ENCODE data around the gene RGL2.
"Not testable (repeated sequence)": the region's sequence is repeated elsewhere in the genome, so short reads cannot be mapped to it uniquely, and the experiment has no call there.

RGL2 gene

GRCh38 chr6:33298773-33299236, at the start of gene RGL2:
TSS of gene RGL2 (minus strand) at chr6:33298942. CDS start at chr6:33298610, 332 bp downstream.
- H3K4me3 Mint-ChIP-seq: peak within 1 kb of the TSS; percentile 99
- no peaks in the 10 kb centered on the region for H3K27me3 Mint-ChIP-seq
- ATAC-seq: peak; percentile 67
- H3K9me3 Mint-ChIP-seq: no peaks in the 10 kb centered on the region
- peak within 1 kb of the TSS; percentile 94 for H3K27ac Mint-ChIP-seq
- peaks cover 56% of the 10 kb centered on the region for H3K4me1 Mint-ChIP-seq
- H3K36me3 Mint-ChIP-seq: peaks cover 41% of the 10 kb centered on the region

DNA sequence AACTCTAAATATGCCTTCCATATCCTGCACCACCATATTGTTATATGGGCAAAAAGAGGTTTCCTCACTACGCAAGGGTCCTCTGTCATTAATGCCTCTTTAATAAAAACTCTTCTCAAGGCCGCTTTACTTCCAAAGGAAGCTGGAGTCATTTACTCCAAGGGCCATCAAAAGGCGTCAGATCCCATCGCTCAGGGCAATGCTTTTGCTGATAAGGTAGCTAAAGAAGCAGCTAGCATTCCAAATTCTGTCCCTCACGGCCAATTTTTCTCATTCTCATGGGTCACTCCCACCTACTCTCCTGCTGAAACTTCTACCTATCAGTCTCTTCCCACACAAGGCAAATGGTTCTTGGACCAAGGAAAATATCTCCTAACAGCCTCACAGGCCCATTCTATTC, 49.1 kb upstream of the RGL2 start:
- peaks cover 27% of the 10 kb centered on the region for H3K4me1 Mint-ChIP-seq
- ATAC-seq: no peak
- H3K27ac Mint-ChIP-seq: no peak overlapping the region

DNA sequence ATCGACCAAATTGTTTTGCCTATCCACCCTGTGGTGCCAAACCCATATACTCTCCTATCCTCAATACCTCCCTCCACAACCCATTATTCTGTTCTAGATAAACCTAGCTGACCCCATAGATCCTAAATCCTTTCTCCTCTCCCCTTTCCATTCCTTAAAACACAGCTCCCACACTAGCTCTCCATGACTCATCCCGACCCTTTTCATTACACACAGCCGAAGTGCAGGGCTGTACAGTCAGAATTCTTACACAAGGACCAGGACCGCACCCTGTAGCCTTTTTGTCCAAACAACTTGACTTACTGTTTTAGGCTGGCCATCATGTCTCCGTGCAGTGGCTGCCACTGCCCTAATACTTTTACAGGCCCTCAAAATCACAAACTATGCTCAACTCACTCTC, 48.2 kb upstream of the RGL2 start:
- not testable (repeated sequence) for H3K36me3 Mint-ChIP-seq, ATAC-seq, H3K4me3 Mint-ChIP-seq, H3K9me3 Mint-ChIP-seq, H3K27me3 Mint-ChIP-seq
- Mint-ChIP-seq H3K27ac (peak overlapping the region; percentile 17), H3K4me1 (peaks cover 27% of the 10 kb centered on the region)

More for the DNA sequence above, 49.1 kb upstream of the RGL2 start:
- H3K9me3 Mint-ChIP-seq: no peaks in the 10 kb centered on the region
- H3K4me3 Mint-ChIP-seq: no peak overlapping the region
- no peaks in the 10 kb centered on the region for H3K27me3 Mint-ChIP-seq
- no peaks in the 10 kb centered on the region for H3K36me3 Mint-ChIP-seq

- H3K4me3 Mint-ChIP-seq: peak overlapping the region; percentile 62
- H3K27me3 Mint-ChIP-seq: no peaks in the 10 kb centered on the region
- H3K27ac Mint-ChIP-seq: peak overlapping the region; percentile 81
- H3K4me1 Mint-ChIP-seq: peaks cover 32% of the 10 kb centered on the region
- no peaks in the 10 kb centered on the region for H3K9me3 Mint-ChIP-seq
- ATAC-seq: peak; percentile 48
- no peaks in the 10 kb centered on the region for H3K36me3 Mint-ChIP-seq
Measured at GRCh38 chr6:33344701-33345697, 46.3 kb upstream of the RGL2 start.

- Mint-ChIP-seq H3K9me3 (no peaks in the 10 kb centered on the region), H3K4me1 (peaks cover 38% of the 10 kb centered on the region), H3K27ac (peak overlapping the region; percentile 81), H3K27me3 (no peaks in the 10 kb centered on the region), H3K36me3 (no peaks in the 10 kb centered on the region), H3K4me3 (peak overlapping the region; percentile 42)
- peak; percentile 93 for ATAC-seq
Measured at GRCh38 chr6:33343953-33344611, 45.3 kb upstream of the RGL2 start.

GRCh38 chr6:33343606-33343952, 44.8 kb upstream of the RGL2 start:
- not testable (repeated sequence) for ATAC-seq, H3K27me3 Mint-ChIP-seq, H3K36me3 Mint-ChIP-seq, H3K9me3 Mint-ChIP-seq
- peak overlapping the region; percentile 81 for H3K27ac Mint-ChIP-seq
- peaks cover 40% of the 10 kb centered on the region for H3K4me1 Mint-ChIP-seq
- H3K4me3 Mint-ChIP-seq: peak overlapping the region; percentile 42

DNA sequence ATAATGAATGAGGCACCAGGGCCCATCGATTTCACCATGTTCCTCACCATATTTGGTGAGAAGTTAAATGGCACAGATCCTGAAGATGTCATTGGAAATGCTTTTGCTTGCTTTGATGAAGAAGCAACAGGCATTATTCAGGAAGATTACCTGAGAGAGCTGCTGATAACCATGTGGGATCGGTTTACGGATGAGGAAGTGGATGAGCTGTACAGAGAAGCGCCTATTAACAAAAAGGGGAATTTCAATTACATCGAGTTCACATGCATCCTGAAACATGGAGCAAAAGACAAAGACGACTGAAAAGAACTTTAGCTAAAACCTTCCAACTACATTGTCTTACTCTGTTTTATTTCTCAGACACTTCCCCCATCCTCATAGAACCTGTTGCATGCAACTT, 40.5 kb upstream of the RGL2 start:
- H3K27ac Mint-ChIP-seq: peak overlapping the region; percentile 82
- H3K4me3 Mint-ChIP-seq: no peak overlapping the region
- H3K9me3 Mint-ChIP-seq: no peaks in the 10 kb centered on the region
- H3K4me1 Mint-ChIP-seq: peaks cover 36% of the 10 kb centered on the region
- H3K27me3 Mint-ChIP-seq: no peaks in the 10 kb centered on the region
- no peak for ATAC-seq
- H3K36me3 Mint-ChIP-seq: no peaks in the 10 kb centered on the region

- Mint-ChIP-seq H3K36me3 (no peaks in the 10 kb centered on the region), H3K4me3 (no peak overlapping the region), H3K4me1 (peaks cover 36% of the 10 kb centered on the region), H3K27ac (no peak overlapping the region), H3K9me3 (no peaks in the 10 kb centered on the region), H3K27me3 (no peaks in the 10 kb centered on the region)
- ATAC-seq: no peak
Measured at GRCh38 chr6:33336495-33336894, 37.8 kb upstream of the RGL2 start.

DNA sequence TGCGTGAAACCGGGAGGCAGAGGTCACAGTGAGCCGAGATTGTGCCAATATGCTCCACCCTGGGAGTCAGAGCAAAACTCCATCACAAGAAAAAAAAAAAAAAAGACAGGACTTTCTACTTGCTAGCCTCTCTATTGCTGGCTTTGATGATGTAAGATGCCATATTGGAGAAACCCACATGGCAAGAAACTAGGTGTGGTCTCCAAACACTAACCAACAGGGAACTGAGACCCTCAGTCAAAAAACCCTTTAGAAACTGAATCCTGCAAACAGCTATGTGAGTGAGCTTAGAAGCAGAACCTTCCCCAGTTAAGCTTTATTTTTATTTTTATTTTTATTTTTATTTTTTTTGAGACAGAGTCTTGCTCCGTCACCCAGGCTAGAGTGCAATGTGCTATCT, 37.2 kb upstream of the RGL2 start:
- ATAC-seq: peak; percentile 56
- no peaks in the 10 kb centered on the region for H3K9me3 Mint-ChIP-seq
- H3K4me3 Mint-ChIP-seq: no peak overlapping the region
- peaks cover 42% of the 10 kb centered on the region for H3K4me1 Mint-ChIP-seq
- H3K27me3 Mint-ChIP-seq: no peaks in the 10 kb centered on the region
- H3K36me3 Mint-ChIP-seq: no peaks in the 10 kb centered on the region
- peak overlapping the region; percentile 72 for H3K27ac Mint-ChIP-seq

DNA sequence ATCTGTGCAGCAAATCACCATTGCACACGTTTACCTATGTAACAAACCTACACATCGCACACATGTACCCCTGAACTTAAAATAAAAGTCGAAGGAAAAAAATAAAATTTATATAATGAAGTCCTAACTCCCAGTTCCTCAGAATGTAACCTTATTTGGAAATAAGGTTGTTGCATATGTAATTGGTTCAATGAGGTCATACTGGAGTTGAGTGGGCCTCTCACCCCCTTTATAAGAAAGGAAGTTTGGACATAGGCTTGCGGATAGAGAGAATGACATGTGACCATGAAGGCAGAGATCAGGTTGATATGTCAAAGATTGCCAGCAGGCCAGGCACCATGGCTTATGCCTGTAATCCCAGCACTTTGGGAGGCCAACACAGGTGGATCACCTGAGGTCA, 34.9 kb upstream of the RGL2 start:
- H3K9me3 Mint-ChIP-seq: no peaks in the 10 kb centered on the region
- H3K27ac Mint-ChIP-seq: no peak overlapping the region
- ATAC-seq: no peak
- H3K27me3 Mint-ChIP-seq: no peaks in the 10 kb centered on the region
- peaks cover 45% of the 10 kb centered on the region for H3K4me1 Mint-ChIP-seq
- no peak overlapping the region for H3K4me3 Mint-ChIP-seq
- H3K36me3 Mint-ChIP-seq: no peaks in the 10 kb centered on the region

DNA sequence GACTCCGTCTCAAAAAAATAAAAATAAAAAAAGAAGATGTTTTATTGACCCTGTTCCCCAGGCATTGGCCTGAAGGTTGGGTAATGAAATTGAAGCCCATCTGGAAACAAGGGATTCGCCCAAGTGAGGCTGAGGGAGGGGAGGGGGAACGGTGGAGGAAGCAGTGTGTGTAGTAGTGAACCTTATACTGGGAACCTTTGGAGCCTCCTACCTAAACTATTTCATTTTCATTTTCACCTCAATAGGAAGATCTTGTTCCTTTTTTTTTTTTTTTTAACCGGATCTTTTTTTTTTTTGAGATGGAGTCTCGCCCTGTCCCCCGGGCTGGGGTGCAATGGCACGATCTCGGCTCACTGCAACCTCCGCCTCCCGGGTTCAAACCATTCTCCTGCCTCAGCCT, 32.0 kb upstream of the RGL2 start:
- Mint-ChIP-seq H3K27me3 (no peaks in the 10 kb centered on the region), H3K4me3 (peak overlapping the region; percentile 38), H3K36me3 (no peaks in the 10 kb centered on the region), H3K4me1 (peaks cover 49% of the 10 kb centered on the region), H3K9me3 (no peaks in the 10 kb centered on the region), H3K27ac (peak overlapping the region; percentile 76)
- ATAC-seq: no peak

DNA sequence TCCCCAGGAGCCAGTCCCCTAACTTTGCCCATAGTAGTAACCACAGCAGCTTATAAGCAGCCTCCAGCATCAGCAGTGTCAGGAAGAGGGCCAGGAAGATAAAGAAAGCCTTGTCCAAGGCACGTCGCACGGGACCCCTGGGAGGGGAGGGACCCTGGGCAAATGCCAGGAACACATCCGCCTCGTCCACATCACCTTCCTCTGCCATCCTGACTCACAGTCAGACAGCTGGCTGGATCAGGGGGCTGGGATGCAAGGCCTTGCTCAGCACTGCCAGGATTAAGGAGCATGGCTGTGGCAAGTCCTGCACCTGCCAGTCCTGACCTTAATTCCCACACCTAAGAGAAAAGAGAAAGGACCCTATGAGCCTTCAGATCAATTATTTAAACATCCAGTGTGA, 30.3 kb upstream of the RGL2 start:
- no peak overlapping the region for H3K4me3 Mint-ChIP-seq
- ATAC-seq: no peak
- H3K9me3 Mint-ChIP-seq: no peaks in the 10 kb centered on the region
- no peaks in the 10 kb centered on the region for H3K36me3 Mint-ChIP-seq
- peak overlapping the region; percentile 76 for H3K27ac Mint-ChIP-seq
- peaks cover 50% of the 10 kb centered on the region for H3K4me1 Mint-ChIP-seq
- H3K27me3 Mint-ChIP-seq: no peaks in the 10 kb centered on the region

GRCh38 chr6:33324125-33324524, 25.4 kb upstream of the RGL2 start:
- Mint-ChIP-seq H3K27ac (peak overlapping the region; percentile 97), H3K4me3 (peak overlapping the region; percentile 93), H3K27me3 (no peaks in the 10 kb centered on the region), H3K9me3 (no peaks in the 10 kb centered on the region), H3K4me1 (peaks cover 67% of the 10 kb centered on the region), H3K36me3 (peaks cover 36% of the 10 kb centered on the region)
- ATAC-seq: peak; percentile 50

- H3K27ac Mint-ChIP-seq: peak overlapping the region; percentile 97
- no peaks in the 10 kb centered on the region for H3K27me3 Mint-ChIP-seq
- H3K9me3 Mint-ChIP-seq: no peaks in the 10 kb centered on the region
- peak overlapping the region; percentile 93 for H3K4me3 Mint-ChIP-seq
- H3K36me3 Mint-ChIP-seq: peaks cover 41% of the 10 kb centered on the region
- ATAC-seq: peak; percentile 1
- peaks cover 67% of the 10 kb centered on the region for H3K4me1 Mint-ChIP-seq
Measured at GRCh38 chr6:33323623-33323948, 24.8 kb upstream of the RGL2 start.

GRCh38 chr6:33321227-33321626, 22.5 kb upstream of the RGL2 start:
- H3K27ac Mint-ChIP-seq: peak overlapping the region; percentile 97
- H3K4me3 Mint-ChIP-seq: peak overlapping the region; percentile 82
- H3K4me1 Mint-ChIP-seq: peaks cover 85% of the 10 kb centered on the region
- no peak for ATAC-seq
- no peaks in the 10 kb centered on the region for H3K27me3 Mint-ChIP-seq
- no peaks in the 10 kb centered on the region for H3K9me3 Mint-ChIP-seq
- peaks cover 55% of the 10 kb centered on the region for H3K36me3 Mint-ChIP-seq

Data from stimulated activated memory B cell treated with anti-CD40 and anti-IgM and Interleukin-4, amounts not matched to agents 10 μg/mL and 1 μg/mL and 100 μg/mL, for 72 hours (primary cell).